Body of pancreas (tissue), 4 donors: ENCODE results near the gene PPFIA1. TPM values are rescaled to one million over a fixed set of nuclear protein-coding genes. Genes with fewer than 3 reads are reported as not detected.

Experiments used
- ATAC-seq: fragments of 150-250 bp; one replicate; pipeline ENCODE4 v1.9.1; 2016
- DNase-seq, 4 donors: peaks; one replicate each; pipeline ENCODE4 v3.0.0-alpha.2; 2019
- H3K27ac ChIP-seq, 4 donors: fragments of 200-600 bp; sonication (generic); 1 replicate in 3 of 4; 2 replicates in 1 of 4; pipeline versions ENCODE4 v1.5.1 to v1.6.1; 2016 to 2019; ENCODE audit warnings: mild to moderate bottlenecking in 1 of 4, mixed read lengths in 1 of 4, moderate library complexity in 1 of 4
- H3K27me3 ChIP-seq, 2 donors: fragments of 200-600 bp; sonication (generic); one replicate each; pipeline ENCODE4 v1.6.0; 2016; ENCODE audit warnings: mild to moderate bottlenecking in 1 of 2
- H3K36me3 ChIP-seq, 2 donors: fragments of 200-600 bp; sonication (generic); replicated peaks in 1 of 2; 2 replicates each; pipeline ENCODE4 v1.5.1; 2016; ENCODE audit warnings: low read depth in 2 of 2; ENCODE audit not compliant: insufficient read depth in 1 of 2
- H3K4me1 ChIP-seq: fragments of 200-600 bp; sonication (generic); one replicate; pipeline ENCODE4 v1.6.0; 2016
- H3K4me3 ChIP-seq, 2 donors: fragments of 200-600 bp; sonication (generic); 1 replicate in 1 of 2; 2 replicates in 1 of 2; pipeline ENCODE4 v1.5.1; 2016 to 2019
- H3K9me3 ChIP-seq, 3 donors: fragments of 200-600 bp; sonication (generic); 1 replicate in 2 of 3; 2 replicates in 1 of 3; pipeline ENCODE4 v1.5.1; 2016
- CTCF ChIP-seq, 7 experiments: fragments of 450-650 bp in 4 of 7; fragments of 200-600 bp in 3 of 7; sonication (generic) in 3 of 7; IDR thresholded peaks; one replicate each; pipeline ENCODE4 v1.5.1; 2016 to 2019; ENCODE audit warnings: antibody characterized with exemption in 7 of 7
- POLR2A ChIP-seq, 3 donors: fragments of 450-650 bp; IDR thresholded peaks; one replicate each; pipeline ENCODE4 v1.6.1; 2016; ENCODE audit warnings: antibody characterized with exemption in 3 of 3, mild to moderate bottlenecking in 2 of 3
- WGBS, 2 donors: methylation state at CpG; one replicate each; pipeline ENCODE4 v1.1.5; 2017; 5-methylcytosine and 5-hydroxymethylcytosine counted together
- intact Hi-C: fragments of 100-400 bp; cut with DNase I; formaldehyde crosslinking; loops from one replicate; pipeline ENCODE4 v1.15.1; 2023
- total RNA-seq, 2 donors: library from RNA; depleted of rRNA; stranded (reverse); fragments of >200 nt; gene quantifications; one replicate each; pipeline ENCODE4 v1.1.0, GENCODE V29; 2016

PPFIA1 gene
- total RNA-seq, 2 donors from 2014 or later = 22.1 to 29.3 TPM

- 82 to 83% methylated on average over 1 of the region's 1 CpG for WGBS, 2 donors
- DNase-seq = no peak
- TF ChIP-seq CTCF (IDR thresholded peaks at IDR 0.05) (no peak), POLR2A (IDR thresholded peaks at IDR 0.05) (no peak)
- Histone ChIP-seq H3K4me3 (no peak overlapping the region), H3K4me1 (no peaks in the 10 kb centered on the region), H3K36me3 (peaks cover 0 to 19% of the 10 kb centered on the region in 2 donors), H3K27ac (no peak overlapping the region), H3K9me3 (no peaks in the 10 kb centered on the region), H3K27me3 (no peaks in the 10 kb centered on the region)
- no peak for ATAC-seq
- intact Hi-C loops = no loop called here
Observed at GRCh38 chr11:70348608-70349007, 78.1 kb downstream of the PPFIA1 start.

GRCh38 chr11:70351646-70352045 lies 81.2 kb downstream of the PPFIA1 start:
- ATAC-seq = no peak
- Histone ChIP-seq H3K36me3 (peaks cover 7 to 18% of the 10 kb centered on the region in 2 donors), H3K27ac (no peak overlapping the region), H3K4me1 (no peaks in the 10 kb centered on the region), H3K27me3 (no peaks in the 10 kb centered on the region), H3K9me3 (no peaks in the 10 kb centered on the region), H3K4me3 (no peak overlapping the region)
- WGBS, 2 donors = 50 to 59% methylated on average over 3 of the region's 3 CpGs
- peak in 1 of 4 donors; percentile 22 for DNase-seq
- intact Hi-C loops = no loop called here
- TF ChIP-seq CTCF (IDR thresholded peaks at IDR 0.05) = no peak
- no peak for TF ChIP-seq POLR2A (IDR thresholded peaks at IDR 0.05)

GRCh38 chr11:70352100-70352499 lies 81.6 kb downstream of the PPFIA1 start:
- 11 to 31% methylated on average over 1 of the region's 1 CpG for WGBS, 2 donors
- H3K4me1 ChIP-seq = no peaks in the 10 kb centered on the region
- no peaks in the 10 kb centered on the region for H3K9me3 ChIP-seq
- no peaks in the 10 kb centered on the region for H3K27me3 ChIP-seq
- H3K4me3 ChIP-seq = no peak overlapping the region
- peaks cover 7 to 21% of the 10 kb centered on the region in 2 donors for H3K36me3 ChIP-seq
- H3K27ac ChIP-seq = no peak overlapping the region
- ATAC-seq (no peak), DNase-seq (no peak)
- intact Hi-C loops = no loop called here
- TF ChIP-seq POLR2A (IDR thresholded peaks at IDR 0.05) (no peak), CTCF (IDR thresholded peaks at IDR 0.05) (no peak)

- ATAC-seq = no peak
- no peak for DNase-seq
- WGBS, 2 donors = 95 to 96% methylated on average over 12 to 19 of the region's 19 CpGs
- TF ChIP-seq POLR2A (IDR thresholded peaks at IDR 0.05) = no peak
- no peak for TF ChIP-seq CTCF (IDR thresholded peaks at IDR 0.05)
- no peaks in the 10 kb centered on the region for H3K27me3 ChIP-seq
- no peaks in the 10 kb centered on the region for H3K4me1 ChIP-seq
- H3K9me3 ChIP-seq = no peaks in the 10 kb centered on the region
- intact Hi-C loops = no loop called here
- H3K27ac ChIP-seq = no peak overlapping the region
- H3K36me3 ChIP-seq = peaks cover 7 to 23% of the 10 kb centered on the region in 2 donors
- no peak overlapping the region for H3K4me3 ChIP-seq
Observed at GRCh38 chr11:70352601-70353000, 82.1 kb downstream of the PPFIA1 start.

GRCh38 chr11:70353329-70353728 lies 82.8 kb downstream of the PPFIA1 start:
- ATAC-seq = no peak
- no peak overlapping the region for H3K27ac ChIP-seq
- H3K27me3 ChIP-seq = no peaks in the 10 kb centered on the region
- H3K36me3 ChIP-seq = peaks cover 7 to 21% of the 10 kb centered on the region in 2 donors
- H3K9me3 ChIP-seq = no peaks in the 10 kb centered on the region
- 91 to 98% methylated on average over 2 of the region's 2 CpGs for WGBS, 2 donors
- DNase-seq = no peak
- no peaks in the 10 kb centered on the region for H3K4me1 ChIP-seq
- intact Hi-C loops = no loop called here
- H3K4me3 ChIP-seq = no peak overlapping the region
- TF ChIP-seq CTCF (IDR thresholded peaks at IDR 0.05) (no peak), POLR2A (IDR thresholded peaks at IDR 0.05) (no peak)
